ENCODE results near the gene RPL13. TPM values are rescaled to one million over a fixed set of nuclear protein-coding genes. Genes with fewer than 3 reads are reported as not detected.

RPL13 gene
- 1,000 to 10,000 TPM; 1,597 to 3,276 (median 2,603) TPM for total RNA-seq

DNA sequence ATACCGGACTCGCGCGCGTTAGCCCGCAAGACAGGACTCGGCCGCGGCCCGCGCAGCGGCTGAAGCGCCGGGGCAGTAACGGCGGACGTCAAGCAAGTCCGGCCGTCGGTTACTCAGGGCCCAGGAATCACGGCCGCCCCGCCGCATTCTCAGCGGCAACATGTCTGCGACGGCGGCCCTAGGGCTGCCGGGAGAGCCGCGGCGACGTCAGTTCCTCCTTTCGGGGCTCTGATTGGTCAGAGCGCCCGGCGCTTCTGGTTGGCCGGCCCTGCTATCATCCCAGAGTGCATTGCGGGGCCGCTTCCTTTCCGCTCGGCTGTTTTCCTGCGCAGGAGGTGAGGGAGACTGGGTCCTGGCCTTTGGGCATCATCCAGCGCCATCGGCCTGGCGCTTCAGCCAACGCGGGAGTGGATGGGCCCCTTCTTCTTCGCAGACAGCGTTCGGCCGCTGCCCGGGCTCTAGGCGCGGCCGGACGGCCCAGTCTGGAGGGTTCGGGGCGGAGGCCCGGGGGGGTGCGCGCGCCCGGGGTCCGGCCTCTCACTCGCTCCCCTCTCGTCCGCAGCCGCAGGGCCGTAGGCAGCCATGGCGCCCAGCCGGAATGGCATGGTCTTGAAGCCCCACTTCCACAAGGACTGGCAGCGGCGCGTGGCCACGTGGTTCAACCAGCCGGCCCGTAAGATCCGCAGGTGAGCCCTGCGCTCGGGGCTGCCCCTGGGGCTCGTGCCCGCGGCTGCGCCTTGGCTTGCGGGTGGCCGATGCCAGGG lies at the start of gene RPL13:
Gene RPL13 (plus strand): TSS at position 305 of the 764 bp plus-strand sequence. CDS start 278 bp downstream, at position 583.
- Histone ChIP-seq H3K36me3 (peaks cover 0 to 43% (median 0%) of the 10 kb centered on the region in 3 donors), H3K27ac (peak within 1 kb of the TSS; percentile 95 to 96 (median 96)), H3K4me1 (peaks cover 0 to 59% (median 31%) of the 10 kb centered on the region in 4 donors), H3K27me3 (no peaks in the 10 kb centered on the region), H3K4me3 (peak within 1 kb of the TSS; percentile 69 to 92 (median 74)), H3K9me3 (no peaks in the 10 kb centered on the region)
- TF ChIP-seq POLR2A (IDR thresholded peaks at IDR 0.05), result peak; percentile 97 to 98
- TF ChIP-seq CTCF (IDR thresholded peaks at IDR 0.05), result no peak
- DNase-seq, result peak; percentile 93 to 98 (median 95)

DNA sequence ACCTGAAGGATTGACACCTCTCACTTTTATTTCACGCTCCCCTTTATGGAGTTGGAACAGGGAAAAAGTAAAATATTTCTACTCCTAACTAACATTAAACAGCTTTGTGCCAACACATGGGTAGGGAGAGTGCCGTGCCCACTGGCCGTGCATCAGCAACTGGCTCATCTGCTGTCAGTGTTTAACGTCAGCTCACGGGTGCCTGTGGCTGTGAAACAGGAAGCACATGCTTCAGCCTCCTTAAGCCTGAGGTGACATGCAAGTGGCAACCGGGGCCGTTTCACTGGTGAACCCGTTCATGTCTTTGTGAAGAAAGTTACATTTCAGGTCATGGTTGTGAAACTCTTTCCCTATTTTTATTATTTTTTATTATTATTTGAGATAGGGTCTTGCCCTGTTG lies 49.1 kb upstream of the RPL13 start:
- H3K27ac ChIP-seq, result no peak overlapping the region
- TF ChIP-seq POLR2A (IDR thresholded peaks at IDR 0.05) (no peak), CTCF (IDR thresholded peaks at IDR 0.05) (no peak)
- H3K4me3 ChIP-seq, result no peak overlapping the region
- peaks cover 0 to 25% (median 17%) of the 10 kb centered on the region in 4 donors for H3K4me1 ChIP-seq
- peaks cover 0 to 60% (median 0%) of the 10 kb centered on the region in 3 donors for H3K36me3 ChIP-seq
- no peak for DNase-seq
- H3K27me3 ChIP-seq, result no peaks in the 10 kb centered on the region
- H3K9me3 ChIP-seq, result no peaks in the 10 kb centered on the region

- Histone ChIP-seq H3K9me3 (no peaks in the 10 kb centered on the region), H3K27me3 (no peaks in the 10 kb centered on the region), H3K4me3 (no peak overlapping the region), H3K27ac (no peak overlapping the region), H3K4me1 (peaks cover 0 to 14% (median 11%) of the 10 kb centered on the region in 4 donors), H3K36me3 (peaks cover 0 to 71% (median 0%) of the 10 kb centered on the region in 3 donors)
- DNase-seq, result no peak
- TF ChIP-seq CTCF (IDR thresholded peaks at IDR 0.05), result no peak
- TF ChIP-seq POLR2A (IDR thresholded peaks at IDR 0.05), result no peak
These were observed 48.0 kb upstream of the RPL13 start for GRCh38 chr16:89512453-89512852.

DNA sequence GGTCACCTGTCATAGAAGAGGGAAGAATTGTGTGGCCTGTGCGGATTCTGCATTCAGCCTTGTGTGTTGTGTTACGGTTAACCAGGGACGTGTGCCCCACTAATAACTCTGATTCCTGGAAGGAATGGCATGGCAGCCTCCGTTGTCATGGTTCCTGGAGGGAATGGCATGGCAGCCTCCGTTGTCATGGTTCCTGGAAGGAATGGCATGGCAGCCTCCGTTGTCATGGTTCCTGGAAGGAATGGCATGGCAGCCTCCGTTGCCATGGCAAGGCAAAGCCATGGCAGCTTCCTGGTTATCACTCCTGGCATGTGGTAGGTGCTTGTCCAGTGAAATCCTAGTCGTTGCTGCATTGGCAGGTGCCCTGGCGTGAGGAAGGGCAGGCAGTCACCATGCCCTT lies 43.4 kb upstream of the RPL13 start:
- no peak for TF ChIP-seq CTCF (IDR thresholded peaks at IDR 0.05)
- TF ChIP-seq POLR2A (IDR thresholded peaks at IDR 0.05), result no peak
- no peak overlapping the region for H3K27ac ChIP-seq
- H3K36me3 ChIP-seq, result peaks cover 0 to 94% (median 0%) of the 10 kb centered on the region in 3 donors
- DNase-seq, result no peak
- H3K4me3 ChIP-seq, result no peak overlapping the region
- no peaks in the 10 kb centered on the region for H3K4me1 ChIP-seq
- H3K9me3 ChIP-seq, result no peaks in the 10 kb centered on the region
- no peaks in the 10 kb centered on the region for H3K27me3 ChIP-seq

DNA sequence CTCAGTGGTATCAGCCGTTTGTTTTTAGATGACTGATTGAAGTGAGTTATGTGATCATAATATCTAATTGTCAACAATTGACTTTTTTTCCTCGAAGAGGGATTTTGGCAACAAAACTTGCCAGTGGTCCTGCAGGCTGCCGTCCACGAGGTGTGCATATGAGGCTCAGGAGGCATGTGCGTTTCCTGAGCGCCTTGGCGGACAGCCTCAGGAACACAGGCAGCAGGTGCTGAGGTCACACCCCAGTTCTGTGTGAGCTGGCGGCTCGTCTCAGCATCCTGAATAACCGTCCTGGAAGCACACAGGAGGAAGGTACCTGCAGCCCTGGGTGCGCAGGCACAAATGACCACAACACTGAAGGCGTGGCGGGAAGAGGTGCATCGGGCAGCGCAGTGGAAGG lies 40.6 kb upstream of the RPL13 start:
- Histone ChIP-seq H3K4me3 (no peak overlapping the region), H3K27me3 (no peaks in the 10 kb centered on the region), H3K36me3 (peaks cover 0 to 95% (median 0%) of the 10 kb centered on the region in 3 donors), H3K4me1 (no peaks in the 10 kb centered on the region), H3K9me3 (no peaks in the 10 kb centered on the region), H3K27ac (no peak overlapping the region)
- no peak for TF ChIP-seq CTCF (IDR thresholded peaks at IDR 0.05)
- TF ChIP-seq POLR2A (IDR thresholded peaks at IDR 0.05), result no peak
- no peak for DNase-seq

Data from Peyer's patch (tissue), 4 donors.